Gastroesophageal sphincter (tissue), 4 donors: ENCODE data around the gene UBE2G2. TPM values are rescaled to one million over a fixed set of nuclear protein-coding genes. Genes with fewer than 3 reads are reported as not detected.

Source experiments
- ATAC-seq: fragments of 150-250 bp; one replicate; pipeline ENCODE4 v1.9.1; 2016; ENCODE audit warnings: mild to moderate bottlenecking, moderate library complexity
- H3K27ac ChIP-seq, 4 donors: fragments of 200-600 bp; sonication (generic) in 3 of 4; 1 replicate in 3 of 4; 2 replicates in 1 of 4; pipeline ENCODE4 v1.5.1; 2016 to 2019
- H3K27me3 ChIP-seq: fragments of 200-600 bp; sonication (generic); one replicate; pipeline ENCODE4 v1.5.1; 2019
- H3K36me3 ChIP-seq, 2 donors: fragments of 200-600 bp; sonication (generic); one replicate each; pipeline ENCODE4 v1.5.1; 2019; ENCODE audit warnings: control low read depth in 1 of 2
- H3K4me1 ChIP-seq, 3 donors: fragments of 200-600 bp; sonication (generic); 1 replicate in 2 of 3; 2 replicates in 1 of 3; pipeline ENCODE4 v1.5.1; 2016 to 2019; ENCODE audit warnings: control low read depth in 2 of 3
- H3K4me3 ChIP-seq, 2 donors: fragments of 200-600 bp; sonication (generic); one replicate each; pipeline ENCODE4 v1.5.1; 2019; ENCODE audit warnings: mild to moderate bottlenecking in 1 of 2, moderate library complexity in 1 of 2
- H3K9me3 ChIP-seq, 3 donors: fragments of 200-600 bp; sonication (generic); one replicate each; pipeline ENCODE4 v1.5.1; 2017 to 2019; ENCODE audit warnings: control low read depth in 2 of 3
- CTCF ChIP-seq, 4 experiments: fragments of 200-600 bp in 2 of 4; fragments of 450-650 bp in 2 of 4; sonication (generic) in 1 of 4; IDR thresholded peaks; one replicate each; pipeline ENCODE4 v1.5.1; 2017 to 2019; ENCODE audit warnings: antibody characterized with exemption in 4 of 4, mild to moderate bottlenecking in 2 of 4, moderate library complexity in 2 of 4
- EP300 ChIP-seq: sonication (generic); formaldehyde crosslinking; IDR thresholded peaks from one replicate; pipeline ENCODE4 v1.6.1; 2017; ENCODE audit warnings: antibody characterized with exemption, mild to moderate bottlenecking
- POLR2A ChIP-seq, 2 donors: fragments of 450-650 bp; IDR thresholded peaks; one replicate each; pipeline ENCODE4 v1.6.1; 2017; ENCODE audit warnings: antibody characterized with exemption in 2 of 2, mild to moderate bottlenecking in 2 of 2, moderate library complexity in 1 of 2
- POLR2AphosphoS5 ChIP-seq: sonication (generic); formaldehyde crosslinking; IDR thresholded peaks from one replicate; pipeline ENCODE4 v1.6.1; 2017; ENCODE audit warnings: antibody characterized with exemption
- WGBS, 2 donors: methylation state at CpG; one replicate each; pipeline ENCODE4 v1.1.5; 2018; ENCODE audit warnings: low coverage in 1 of 2; 5-methylcytosine and 5-hydroxymethylcytosine counted together
- total RNA-seq, 4 donors: library from RNA; depleted of rRNA; stranded (reverse); fragments of >200 nt; gene quantifications; one replicate each; pipeline ENCODE4 v1.1.0, GENCODE V29; 2016

Gene UBE2G2
- total RNA-seq, 4 donors from 2014 or later: 48.3 to 93.4 (median 83.9) TPM

GRCh38 chr21:44822484-44823178 lies 21.0 kb upstream of the UBE2G2 start:
- H3K27me3 ChIP-seq: no peaks in the 10 kb centered on the region
- no peak overlapping the region for H3K27ac ChIP-seq
- peaks cover 0 to 54% (median 0%) of the 10 kb centered on the region in 3 donors for H3K9me3 ChIP-seq
- TF ChIP-seq CTCF (IDR thresholded peaks at IDR 0.05): no peak
- TF ChIP-seq POLR2AphosphoS5: no peak
- no peak for TF ChIP-seq EP300
- TF ChIP-seq POLR2A (IDR thresholded peaks at IDR 0.05): no peak
- H3K36me3 ChIP-seq: no peaks in the 10 kb centered on the region
- no peak for ATAC-seq
- peaks cover 0 to 9% (median 0%) of the 10 kb centered on the region in 3 donors for H3K4me1 ChIP-seq
- H3K4me3 ChIP-seq: no peak overlapping the region
- 66% methylated on average over 5 of the region's 5 CpGs for WGBS, 2 donors

GRCh38 chr21:44820851-44821250 lies 19.2 kb upstream of the UBE2G2 start:
- Histone ChIP-seq H3K27me3 (no peaks in the 10 kb centered on the region), H3K4me3 (no peak overlapping the region), H3K9me3 (peaks cover 0 to 48% (median 0%) of the 10 kb centered on the region in 3 donors), H3K27ac (no peak overlapping the region), H3K36me3 (no peaks in the 10 kb centered on the region), H3K4me1 (peaks cover 0 to 27% (median 8%) of the 10 kb centered on the region in 3 donors)
- TF ChIP-seq CTCF (IDR thresholded peaks at IDR 0.05) (no peak), POLR2A (IDR thresholded peaks at IDR 0.05) (no peak)
- ATAC-seq: no peak
- 68 to 83% methylated on average over 3 of the region's 3 CpGs for WGBS, 2 donors

DNA sequence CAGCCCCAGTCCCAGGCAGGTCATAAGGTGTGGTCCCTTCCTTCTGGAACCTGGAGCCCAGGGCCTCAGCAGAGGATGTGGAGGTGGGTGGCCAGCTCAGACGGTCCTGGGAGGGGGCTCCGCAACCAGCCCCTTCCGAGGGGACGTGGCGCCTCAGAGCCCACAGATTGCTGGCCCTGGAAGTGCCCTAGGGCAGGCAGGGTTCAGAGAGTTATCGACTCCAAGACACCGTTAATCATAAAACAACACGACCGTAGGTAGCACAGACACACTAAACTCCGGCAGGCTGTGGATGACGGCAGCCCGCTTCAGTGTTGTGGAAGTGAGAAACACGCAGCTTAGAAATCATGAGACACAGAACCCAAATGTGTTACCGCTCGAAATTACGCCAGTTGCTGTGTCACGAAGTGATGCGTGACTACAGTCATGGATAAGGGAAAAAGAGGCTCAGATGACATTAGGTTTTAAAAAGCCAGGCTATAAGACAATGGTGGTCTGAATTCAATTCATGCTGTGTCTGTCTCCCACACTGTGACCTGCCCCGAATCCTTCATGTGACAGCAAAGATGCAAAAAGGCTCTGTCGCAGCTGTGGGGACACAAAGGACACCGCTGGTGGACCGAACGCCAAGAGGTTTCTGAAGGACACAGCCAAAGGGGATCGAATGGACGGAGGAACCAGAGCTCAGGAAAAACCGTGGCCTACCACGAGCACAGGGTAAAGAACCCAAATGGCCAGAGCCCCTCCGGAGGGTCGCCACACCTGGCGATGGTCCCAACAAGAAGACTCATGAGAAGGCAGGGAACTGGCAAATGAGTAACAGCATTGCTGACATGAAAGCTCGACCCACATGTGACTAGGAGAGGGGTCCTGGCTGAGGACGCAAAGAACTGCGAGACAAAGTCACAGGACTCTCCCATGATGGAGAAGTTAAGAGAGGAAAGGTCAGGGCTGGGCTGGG lies 17.9 kb upstream of the UBE2G2 start:
- TF ChIP-seq CTCF (IDR thresholded peaks at IDR 0.05): no peak
- no peak for TF ChIP-seq EP300
- no peak for TF ChIP-seq POLR2A (IDR thresholded peaks at IDR 0.05)
- no peak for TF ChIP-seq POLR2AphosphoS5
- Histone ChIP-seq H3K4me3 (no peak overlapping the region), H3K9me3 (peaks cover 0 to 48% (median 0%) of the 10 kb centered on the region in 3 donors), H3K36me3 (no peaks in the 10 kb centered on the region), H3K27ac (peak overlapping the region in 1 of 4 donors; percentile 92), H3K4me1 (peaks cover 0 to 39% (median 11%) of the 10 kb centered on the region in 3 donors), H3K27me3 (no peaks in the 10 kb centered on the region)
- ATAC-seq: no peak
- WGBS, 2 donors: 97 to 100% methylated on average over 11 to 19 of the region's 33 CpGs

- H3K9me3 ChIP-seq: peaks cover 0 to 48% (median 0%) of the 10 kb centered on the region in 3 donors
- no CpG with 5 or more reads among the region's 37 CpGs for WGBS, 2 donors
- peak overlapping the region; percentile 84 to 91 for H3K4me3 ChIP-seq
- H3K27ac ChIP-seq: peak overlapping the region; percentile 69 to 95 (median 90)
- TF ChIP-seq CTCF (IDR thresholded peaks at IDR 0.05): no peak
- TF ChIP-seq EP300: no peak
- no peak for TF ChIP-seq POLR2A (IDR thresholded peaks at IDR 0.05)
- TF ChIP-seq POLR2AphosphoS5: no peak
- H3K27me3 ChIP-seq: no peaks in the 10 kb centered on the region
- peaks cover 0 to 3% of the 10 kb centered on the region in 2 donors for H3K36me3 ChIP-seq
- peaks cover 0 to 39% (median 11%) of the 10 kb centered on the region in 3 donors for H3K4me1 ChIP-seq
- ATAC-seq: no peak
These were observed 17.0 kb upstream of the UBE2G2 start for GRCh38 chr21:44818640-44819011.
